A549 (cell line): ENCODE data around the gene KBTBD13. TPM values are rescaled to one million over a fixed set of nuclear protein-coding genes. Genes with fewer than 3 reads are reported as not detected.
A peak's percentile ranks its signal among the peaks of the same experiment; 100 is the strongest.

Experiments used
- ATAC-seq, 2 experiments: fragments of 200-7000 bp in 1 of 2; fragments of >200 bp in 1 of 2; cut with Nextera tagmentation in 1 of 2; cut with Tn5 transposase in 1 of 2; 3 replicates each; pipeline versions ENCODE4 v1.8.0 to v1.9.1; 2018 to 2020; ENCODE audit warnings: mild to moderate bottlenecking in 1 of 2, moderate library complexity in 1 of 2
- CTCF ChIA-PET: fragments of 300-600 bp; sonication (Branson Sonifier 250); formaldehyde crosslinking; extraction: SDS; loops from one replicate; lab custom pipeline; 2021; ENCODE audit warnings: antibody characterized with exemption, inconsistent platforms; lab: Yijun Ruan, JAX
- POLR2A ChIA-PET: fragments of 350-600 bp; formaldehyde crosslinking; extraction: SDS; loops from one replicate; lab custom pipeline; 2021; ENCODE audit warnings: antibody characterized with exemption, inconsistent platforms; lab: Yijun Ruan, JAX
- DNase-seq, 2 experiments: peaks; one replicate each; pipeline versions ENCODE4 v3.0.0 to v3.0.0-alpha.2; 2011 to 2016; ENCODE audit warnings: low read depth in 1 of 2, low spot score in 1 of 2
- FAIRE-seq: peaks from 2 replicates; lab custom pipeline; 2011; peaks lifted over from hg19 to GRCh38; lab: Jason Lieb, UNC
- H3K27ac ChIP-seq, 2 experiments: fragments of >200 bp; sonication (Bioruptor Twin); formaldehyde crosslinking; 3 replicates each; pipeline ENCODE4 v1.5.1; 2016 to 2017
- H3K4me1 ChIP-seq: fragments of >200 bp; sonication (Bioruptor Twin); formaldehyde crosslinking; 3 replicates; pipeline ENCODE4 v1.6.1; 2016
- H3K4me2 ChIP-seq: fragments of >200 bp; sonication (Bioruptor Twin); formaldehyde crosslinking; 3 replicates; pipeline ENCODE4 v1.6.1; 2016
- H3K4me3 ChIP-seq: fragments of >200 bp; sonication (Bioruptor Twin); formaldehyde crosslinking; 3 replicates; pipeline ENCODE4 v1.5.1; 2016
- H3K9me3 ChIP-seq: fragments of >200 bp; sonication (Bioruptor Twin); formaldehyde crosslinking; 3 replicates; pipeline ENCODE4 v1.6.1; 2016
- CBX8 ChIP-seq: fragments of 200-600 bp; sonication (generic); IDR thresholded peaks from 2 replicates; pipeline ENCODE4 v1.6.1; 2016
- CHD2 ChIP-seq: fragments of 150-350 bp; IDR thresholded peaks from 2 replicates; pipeline ENCODE4 v1.6.1; 2014; ENCODE audit warnings: low read length; ENCODE audit not compliant: partially characterized antibody
- CTCF ChIP-seq: fragments of >200 bp; sonication (Bioruptor Twin); formaldehyde crosslinking; IDR thresholded peaks from 3 replicates; pipeline ENCODE4 v1.5.1; 2016
- EHF ChIP-seq: fragments of 250-450 bp; sonication (Bioruptor Pico); IDR thresholded peaks from 2 replicates; pipeline ENCODE4 v1.5.0; 2020; ENCODE audit warnings: mild to moderate bottlenecking
- FOSB ChIP-seq: fragments of 250-450 bp; sonication (Bioruptor Pico); IDR thresholded peaks from 2 replicates; pipeline ENCODE4 v1.5.0; 2020; ENCODE audit warnings: mild to moderate bottlenecking, moderate library complexity
- HEYL ChIP-seq: fragments of 250-450 bp; sonication (Bioruptor Pico); IDR thresholded peaks from 2 replicates; pipeline ENCODE4 v1.8.0; 2021; ENCODE audit warnings: mild to moderate bottlenecking, moderate library complexity
- HOXB5 ChIP-seq: fragments of 250-450 bp; sonication (Bioruptor Pico); IDR thresholded peaks from 2 replicates; pipeline ENCODE4 v1.5.0; 2020; ENCODE audit warnings: mild to moderate bottlenecking, moderate library complexity
- JUN ChIP-seq, 2 experiments: fragments of >200 bp; sonication (Bioruptor Twin); formaldehyde crosslinking; IDR thresholded peaks; 2 replicates in 1 of 2; 3 replicates in 1 of 2; pipeline ENCODE4 v1.6.1; 2016 to 2017
- JUNB ChIP-seq: fragments of >200 bp; sonication (Bioruptor Twin); formaldehyde crosslinking; IDR thresholded peaks from 2 replicates; pipeline ENCODE4 v1.6.1; 2016
- MAX ChIP-seq: IDR thresholded peaks from 2 replicates; pipeline ENCODE4 v1.6.1; 2012
- NFE2L2 ChIP-seq: fragments of 150-350 bp; conservative IDR thresholded peaks from 2 replicates; pipeline ENCODE4 v1.6.1; 2014; ENCODE audit warnings: low read length
- NPAS2 ChIP-seq: fragments of 250-450 bp; sonication (Bioruptor Pico); IDR thresholded peaks from 2 replicates; pipeline ENCODE4 v1.8.0; 2022; ENCODE audit warnings: mild to moderate bottlenecking, moderate library complexity, borderline replicate concordance
- PHF8 ChIP-seq: fragments of 200-600 bp; sonication (generic); IDR thresholded peaks from 2 replicates; pipeline ENCODE4 v1.6.1; 2016; ENCODE audit warnings: low read depth, mild to moderate bottlenecking, antibody characterized with exemption, moderate library complexity, borderline replicate concordance
- POLR2AphosphoS2 ChIP-seq: conservative IDR thresholded peaks from 2 replicates; pipeline ENCODE4 v1.6.1; 2012; ENCODE audit warnings: low read length, improper control_type of control experiment, inconsistent platforms
- RARB ChIP-seq: fragments of 250-450 bp; sonication (Bioruptor Pico); IDR thresholded peaks from 2 replicates; pipeline ENCODE4 v1.8.0; 2021; ENCODE audit warnings: mild to moderate bottlenecking, moderate library complexity
- RCOR1 ChIP-seq: fragments of 150-350 bp; IDR thresholded peaks from 2 replicates; pipeline ENCODE4 v1.6.1; 2014; ENCODE audit warnings: antibody characterized with exemption, low read length, low read depth
- RFX5 ChIP-seq: fragments of 450-650 bp; IDR thresholded peaks from 2 replicates; pipeline ENCODE4 v1.7.1; 2014; ENCODE audit warnings: antibody characterized with exemption, mild to moderate bottlenecking, moderate library complexity
- SMC3 ChIP-seq: fragments of >200 bp; sonication (Bioruptor Twin); formaldehyde crosslinking; IDR thresholded peaks from 3 replicates; pipeline ENCODE4 v1.6.1; 2018; ENCODE audit warnings: inconsistent platforms
- TFCP2L1 ChIP-seq: fragments of 250-450 bp; sonication (Bioruptor Pico); IDR thresholded peaks from 2 replicates; pipeline ENCODE4 v1.5.0; 2021; ENCODE audit warnings: mild to moderate bottlenecking
- TP53 ChIP-seq: fragments of 250-450 bp; sonication (Bioruptor Pico); IDR thresholded peaks from 2 replicates; pipeline ENCODE4 v1.5.0; 2021; ENCODE audit warnings: mild to moderate bottlenecking, moderate library complexity
- ZFP36 ChIP-seq: fragments of 450-650 bp; IDR thresholded peaks from 2 replicates; pipeline ENCODE4 v1.6.1; 2014; ENCODE audit warnings: borderline replicate concordance; ENCODE audit not compliant: partially characterized antibody
- WGBS: methylation state at CpG from one replicate; pipeline ENCODE4 v1.1.6; 2017; ENCODE audit errors: missing lambda C conversion rate; 5-methylcytosine and 5-hydroxymethylcytosine counted together
- polyA plus RNA-seq, 4 experiments: library from polyadenylated mRNA; depleted of rRNA in 3 of 4; stranded (reverse); fragments of >200 nt; fragmentation: RNase III in 1 of 4; extraction: RNeasy Plus Mini Kit Qiagen cat#74134 plus additional on column Dnase treatment in 1 of 4; gene quantifications; 2 replicates in 3 of 4; 3 replicates in 1 of 4; pipeline ENCODE4 v1.2.3, GENCODE V29; 2011 to 2017
- TF ChIP-seq, protein P1 (sequence below): fragments of 200-600 bp; sonication (generic); IDR thresholded peaks from 2 replicates; pipeline ENCODE4 v1.6.1; 2016; ENCODE audit warnings: antibody characterized with exemption, mild to moderate bottlenecking, moderate library complexity
- TF ChIP-seq, protein P2 (sequence below): fragments of 150-350 bp; IDR thresholded peaks from 2 replicates; pipeline ENCODE4 v1.6.1; 2014; ENCODE audit warnings: low read depth, mild to moderate bottlenecking, low read length

KBTBD13 gene
- polyA plus RNA-seq, 2 of the 4 experiments (the other 2 are of a cell fraction): not detected

DNA sequence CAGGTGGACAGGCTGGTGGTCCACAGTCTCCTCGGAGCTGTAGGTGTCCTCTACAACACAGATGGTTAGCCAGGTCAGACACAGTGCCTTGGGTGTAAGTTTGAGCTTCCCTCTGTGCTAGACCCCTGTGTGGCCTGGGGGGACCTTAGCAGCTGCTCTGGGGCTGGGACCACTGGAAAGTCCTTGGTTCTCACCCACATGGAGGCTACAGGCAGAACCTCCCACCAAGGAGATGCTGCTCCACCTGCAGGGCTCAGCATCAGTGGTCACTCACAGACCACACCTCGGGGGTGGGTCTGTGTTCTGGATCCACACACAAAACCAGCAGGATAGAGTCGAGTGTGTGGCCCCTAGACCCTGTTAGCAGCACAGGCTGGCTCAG is 17.2 kb upstream of the KBTBD13 start:
- WGBS: 23% methylated on average over 3 of the region's 3 CpGs
- H3K4me1 ChIP-seq: peaks cover 40% of the 10 kb centered on the region
- no peak for ATAC-seq
- H3K4me2 ChIP-seq: no peak overlapping the region
- TF ChIP-seq CTCF: no peak
- TF ChIP-seq FOSB (CRISPR knock-in tag): no peak
- TF ChIP-seq POLR2AphosphoS2: no peak
- no peak for TF ChIP-seq ZFP36
- TF ChIP-seq SMC3: no peak
- no peak for TF ChIP-seq JUNB
- TF ChIP-seq CBX8: no peak
- no peak for FAIRE-seq
- no peak overlapping the region for H3K4me3 ChIP-seq
- ChIA-PET POLR2A (interaction anchor here (0.5 kb wide), 1 partner anchor 479 kb away, joined by 7 read pairs; no protein-coding TSS in a partner anchor), CTCF (interaction anchor here (0.5 to 33.7 kb wide), 7 partner anchors 5 to 273 kb away, joined by 3 to 1280 read pairs (median 4); partner anchors contain the start of genes KBTBD13, RASL12 and SLC51B)
- H3K9me3 ChIP-seq: no peaks in the 10 kb centered on the region
- H3K27ac ChIP-seq: peak overlapping the region in 1 of 2 experiments; percentile 5; a peak in 1 of 6 replicates
- no peak for DNase-seq

- WGBS: 68% methylated on average over 4 of the region's 4 CpGs
- ATAC-seq (no peak), FAIRE-seq (no peak), DNase-seq (no peak)
- no peak overlapping the region for H3K4me3 ChIP-seq
- CTCF ChIA-PET: interaction anchor here (0.5 to 33.7 kb wide), 9 partner anchors 6 to 274 kb away, joined by 3 to 1280 read pairs (median 4); partner anchors contain the start of genes KBTBD13, RASL12 and SLC51B
- no peak overlapping the region for H3K27ac ChIP-seq
- H3K4me1 ChIP-seq: peaks cover 33% of the 10 kb centered on the region
- POLR2A ChIA-PET: no interaction called here
- H3K4me2 ChIP-seq: no peak overlapping the region
- no peak for TF ChIP-seq RARB (CRISPR knock-in tag)
- TF ChIP-seq, protein P1, sequence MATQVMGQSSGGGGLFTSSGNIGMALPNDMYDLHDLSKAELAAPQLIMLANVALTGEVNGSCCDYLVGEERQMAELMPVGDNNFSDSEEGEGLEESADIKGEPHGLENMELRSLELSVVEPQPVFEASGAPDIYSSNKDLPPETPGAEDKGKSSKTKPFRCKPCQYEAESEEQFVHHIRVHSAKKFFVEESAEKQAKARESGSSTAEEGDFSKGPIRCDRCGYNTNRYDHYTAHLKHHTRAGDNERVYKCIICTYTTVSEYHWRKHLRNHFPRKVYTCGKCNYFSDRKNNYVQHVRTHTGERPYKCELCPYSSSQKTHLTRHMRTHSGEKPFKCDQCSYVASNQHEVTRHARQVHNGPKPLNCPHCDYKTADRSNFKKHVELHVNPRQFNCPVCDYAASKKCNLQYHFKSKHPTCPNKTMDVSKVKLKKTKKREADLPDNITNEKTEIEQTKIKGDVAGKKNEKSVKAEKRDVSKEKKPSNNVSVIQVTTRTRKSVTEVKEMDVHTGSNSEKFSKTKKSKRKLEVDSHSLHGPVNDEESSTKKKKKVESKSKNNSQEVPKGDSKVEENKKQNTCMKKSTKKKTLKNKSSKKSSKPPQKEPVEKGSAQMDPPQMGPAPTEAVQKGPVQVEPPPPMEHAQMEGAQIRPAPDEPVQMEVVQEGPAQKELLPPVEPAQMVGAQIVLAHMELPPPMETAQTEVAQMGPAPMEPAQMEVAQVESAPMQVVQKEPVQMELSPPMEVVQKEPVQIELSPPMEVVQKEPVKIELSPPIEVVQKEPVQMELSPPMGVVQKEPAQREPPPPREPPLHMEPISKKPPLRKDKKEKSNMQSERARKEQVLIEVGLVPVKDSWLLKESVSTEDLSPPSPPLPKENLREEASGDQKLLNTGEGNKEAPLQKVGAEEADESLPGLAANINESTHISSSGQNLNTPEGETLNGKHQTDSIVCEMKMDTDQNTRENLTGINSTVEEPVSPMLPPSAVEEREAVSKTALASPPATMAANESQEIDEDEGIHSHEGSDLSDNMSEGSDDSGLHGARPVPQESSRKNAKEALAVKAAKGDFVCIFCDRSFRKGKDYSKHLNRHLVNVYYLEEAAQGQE: no peak
- TF ChIP-seq HOXB5 (CRISPR knock-in tag): no peak
- TF ChIP-seq TP53 (CRISPR knock-in tag): no peak
- no peak for TF ChIP-seq EHF (CRISPR knock-in tag)
- TF ChIP-seq NPAS2 (CRISPR knock-in tag): no peak
- TF ChIP-seq RCOR1: no peak
- no peak for TF ChIP-seq MAX
- no peak for TF ChIP-seq TFCP2L1 (CRISPR knock-in tag)
- TF ChIP-seq JUN (IDR thresholded peaks at IDR 0.05): no peak
- no peak for TF ChIP-seq RFX5
- TF ChIP-seq, protein P2, sequence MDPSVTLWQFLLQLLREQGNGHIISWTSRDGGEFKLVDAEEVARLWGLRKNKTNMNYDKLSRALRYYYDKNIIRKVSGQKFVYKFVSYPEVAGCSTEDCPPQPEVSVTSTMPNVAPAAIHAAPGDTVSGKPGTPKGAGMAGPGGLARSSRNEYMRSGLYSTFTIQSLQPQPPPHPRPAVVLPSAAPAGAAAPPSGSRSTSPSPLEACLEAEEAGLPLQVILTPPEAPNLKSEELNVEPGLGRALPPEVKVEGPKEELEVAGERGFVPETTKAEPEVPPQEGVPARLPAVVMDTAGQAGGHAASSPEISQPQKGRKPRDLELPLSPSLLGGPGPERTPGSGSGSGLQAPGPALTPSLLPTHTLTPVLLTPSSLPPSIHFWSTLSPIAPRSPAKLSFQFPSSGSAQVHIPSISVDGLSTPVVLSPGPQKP: no peak
- TF ChIP-seq HEYL: no peak
- no peak for TF ChIP-seq NFE2L2
- TF ChIP-seq CHD2: no peak
- TF ChIP-seq POLR2AphosphoS2: no peak
- no peak for TF ChIP-seq ZFP36
- no peak for TF ChIP-seq PHF8
- no peaks in the 10 kb centered on the region for H3K9me3 ChIP-seq
Measured at GRCh38 chr15:65059931-65060596, 16.5 kb upstream of the KBTBD13 start.
